Neural progenitor cell (in vitro differentiated cells): ENCODE results near the gene CHAF1B.

Experiments used
- CTCF ChIP-seq: fragments of 200-600 bp; sonication (generic); IDR thresholded peaks from 2 replicates; pipeline ENCODE4 v1.5.1; 2017; ENCODE audit warnings: antibody characterized with exemption, mild to moderate bottlenecking
- EZH2 ChIP-seq: fragments of 200-600 bp; sonication (generic); IDR thresholded peaks from 2 replicates; pipeline ENCODE4 v1.6.1; 2017; ENCODE audit warnings: antibody characterized with exemption, mild to moderate bottlenecking, moderate library complexity
- EZH2phosphoT487 ChIP-seq: fragments of 200-600 bp; sonication (generic); IDR thresholded peaks from 2 replicates; pipeline ENCODE4 v1.6.1; 2017; ENCODE audit warnings: antibody characterized with exemption

- TF ChIP-seq CTCF (no peak), EZH2 (no peak), EZH2phosphoT487 (no peak)
Measured at GRCh38 chr21:36459098-36459497, 73.9 kb downstream of the CHAF1B start.
